ENCODE measurements around the gene RNF181.
A peak's percentile ranks its signal among the peaks of the same experiment; 100 is the strongest.
"Not testable (repeated sequence)": the region's sequence is repeated elsewhere in the genome, so short reads cannot be mapped to it uniquely, and the experiment has no call there.

Gene RNF181, protein sequence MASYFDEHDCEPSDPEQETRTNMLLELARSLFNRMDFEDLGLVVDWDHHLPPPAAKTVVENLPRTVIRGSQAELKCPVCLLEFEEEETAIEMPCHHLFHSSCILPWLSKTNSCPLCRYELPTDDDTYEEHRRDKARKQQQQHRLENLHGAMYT

DNA sequence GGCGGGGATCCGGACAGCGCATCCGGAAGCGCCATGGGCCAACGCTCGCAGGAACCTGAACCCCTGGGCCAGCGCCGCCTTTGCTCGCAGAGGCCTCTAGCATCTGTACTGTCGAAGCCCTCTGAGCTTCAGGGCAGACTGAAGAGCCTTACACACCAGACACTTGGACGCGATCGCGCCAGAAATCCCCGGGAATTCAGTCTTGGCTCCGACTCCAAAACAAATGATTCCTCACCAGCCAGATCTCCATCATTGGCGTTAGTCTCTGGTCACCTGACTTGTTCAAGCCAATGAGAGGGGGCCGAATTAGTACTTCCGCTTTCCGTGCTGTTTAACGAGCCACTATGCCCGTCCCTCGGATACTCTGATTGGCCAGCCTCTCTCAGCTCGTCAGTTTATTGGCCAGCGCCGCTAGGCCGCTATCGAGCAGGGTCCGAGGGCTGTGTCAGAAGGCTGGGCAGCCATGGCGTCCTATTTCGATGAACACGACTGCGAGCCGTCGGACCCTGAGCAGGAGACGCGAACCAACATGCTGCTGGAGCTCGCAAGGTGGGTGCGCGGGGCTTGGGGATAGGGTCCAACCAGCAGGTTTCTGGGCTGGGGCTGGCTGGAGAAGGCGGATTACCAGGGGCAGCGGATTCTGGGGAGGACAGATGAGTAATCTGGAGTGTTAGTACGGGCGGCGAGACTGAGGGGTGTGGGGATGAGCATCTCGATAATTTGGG, at the start of gene RNF181:
TSS of gene RNF181 (plus strand) at position 445 of the 725 bp plus-strand sequence. CDS start at position 464, 19 bp downstream.
- DNase-seq: peak; percentile 99

GRCh38 chr2:85545780-85546240, 49.7 kb upstream of the RNF181 start:
- peak; percentile 36 for DNase-seq

DNA sequence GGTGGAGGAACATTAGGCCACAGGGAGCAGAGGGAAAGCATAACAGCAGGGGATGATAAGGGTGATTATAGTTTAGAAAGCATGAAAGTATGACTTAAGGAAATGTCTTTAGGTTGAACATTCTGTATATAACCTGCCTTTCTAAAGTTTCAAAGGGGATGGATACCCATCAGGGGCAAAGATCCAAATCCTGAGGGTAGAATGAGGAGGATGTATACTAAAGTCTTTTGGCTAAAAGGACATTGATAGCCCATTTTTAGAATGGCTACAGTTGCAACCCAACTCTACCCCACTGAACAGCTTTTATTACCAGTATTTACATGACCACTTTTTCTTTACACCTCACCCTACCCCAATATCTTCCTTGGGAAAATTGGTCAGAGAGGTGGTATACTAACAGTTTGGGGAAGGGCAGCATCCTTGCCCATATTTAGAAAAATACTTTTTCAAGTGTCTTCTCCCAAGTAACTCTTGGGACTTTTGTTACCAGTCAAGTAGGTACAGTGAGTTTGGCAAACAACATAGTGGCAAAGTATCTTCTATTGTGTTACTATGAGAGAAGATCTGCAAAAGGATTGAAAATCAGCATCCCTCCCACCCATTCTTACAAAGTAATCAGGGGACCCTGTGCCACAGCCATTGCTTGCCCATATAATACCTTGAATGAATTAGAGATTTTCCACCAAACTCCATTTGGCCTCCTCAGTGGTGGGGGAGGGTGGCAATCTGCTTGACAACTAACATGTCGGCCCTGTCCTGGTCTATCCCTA, 48.3 kb upstream of the RNF181 start:
- peak; percentile 31 for DNase-seq

DNA sequence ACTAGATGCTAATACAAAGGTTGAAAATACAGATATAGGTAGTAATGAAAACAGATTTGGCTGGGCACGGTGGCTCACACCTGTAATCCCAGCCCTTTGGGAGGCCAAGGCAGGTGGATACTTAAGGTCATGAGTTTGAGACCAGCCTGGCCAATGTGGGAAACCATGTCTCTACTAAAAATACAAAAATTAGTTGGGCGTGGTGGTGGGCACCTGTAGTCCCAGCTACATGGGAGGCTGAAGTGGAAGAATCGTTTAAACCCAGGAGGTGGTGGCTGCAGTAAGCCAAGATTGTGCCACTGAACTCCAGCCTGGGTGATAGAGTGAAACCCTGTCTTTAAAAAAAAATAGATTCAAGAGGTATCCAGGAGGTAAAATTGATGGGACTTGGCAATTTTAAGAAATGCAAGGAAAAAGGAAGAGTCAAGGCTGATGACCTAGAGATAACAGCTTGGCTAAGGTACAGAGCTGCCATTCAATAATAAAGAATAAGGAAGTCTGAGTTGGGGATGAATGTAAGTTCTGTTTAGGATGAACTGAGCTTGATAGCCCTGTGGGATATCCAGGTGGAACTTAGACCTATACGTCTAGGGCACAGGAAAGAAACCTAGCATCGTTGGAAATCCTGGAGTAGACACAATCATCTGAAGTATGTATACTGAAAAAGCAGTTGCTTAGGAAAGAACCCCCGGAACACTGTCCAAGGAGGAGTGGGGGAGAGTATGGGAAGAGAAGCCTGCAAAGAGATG, 47.5 kb upstream of the RNF181 start:
- DNase-seq: no peak

DNA sequence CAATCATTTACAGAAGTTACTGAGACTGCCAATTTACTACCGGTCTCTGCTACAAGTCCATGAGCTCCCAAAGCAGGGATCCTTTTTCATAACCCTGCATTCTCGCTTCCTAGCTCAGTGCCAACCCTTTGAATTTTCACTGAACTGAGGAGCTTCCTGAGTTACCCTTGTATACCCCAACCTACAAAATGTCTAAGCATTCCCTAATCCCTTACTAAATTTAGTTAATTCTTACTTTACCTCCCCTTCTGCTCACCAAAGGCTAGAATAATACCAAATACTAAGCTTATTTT, 47.0 kb upstream of the RNF181 start:
- no peak for DNase-seq

DNA sequence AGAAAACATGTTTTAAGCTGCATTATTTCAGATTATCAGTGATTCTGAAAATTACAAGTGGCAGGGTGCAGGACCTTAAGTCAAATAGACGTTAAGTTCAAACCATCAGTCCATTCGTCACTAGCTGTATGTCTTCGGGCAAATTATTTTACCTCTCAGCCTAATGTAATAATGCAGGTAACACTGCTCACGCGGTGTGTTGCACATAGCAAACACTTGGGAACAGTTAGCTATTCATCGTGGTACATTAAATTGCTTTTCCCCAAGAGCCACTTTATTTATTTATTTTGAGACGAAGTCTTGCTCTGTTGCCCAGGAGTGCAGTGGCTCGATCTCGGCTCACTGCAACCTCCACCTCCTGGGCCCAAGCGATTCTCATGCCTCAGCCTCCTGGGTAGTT, 46.5 kb upstream of the RNF181 start:
- DNase-seq: no peak

DNA sequence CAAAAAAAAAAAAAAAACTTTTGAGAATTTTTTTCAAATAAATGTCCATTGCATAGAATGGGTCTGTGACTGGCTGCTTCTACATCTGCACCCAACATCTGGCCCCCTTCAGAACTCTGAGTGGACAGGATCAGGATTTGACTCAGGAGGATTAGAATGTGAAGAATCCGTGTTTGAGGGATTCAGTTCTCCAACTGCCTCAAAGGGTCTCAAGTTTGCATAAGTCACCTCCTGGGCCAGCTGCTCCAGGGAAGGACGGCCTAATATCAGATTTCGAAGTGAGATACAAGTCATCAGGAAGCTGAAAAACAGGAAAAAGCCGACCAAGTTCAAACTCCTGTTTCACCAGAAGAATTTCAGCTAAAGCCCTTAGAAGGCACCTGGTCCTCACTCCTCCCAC, 45.7 kb upstream of the RNF181 start:
- DNase-seq: peak; percentile 95

DNA sequence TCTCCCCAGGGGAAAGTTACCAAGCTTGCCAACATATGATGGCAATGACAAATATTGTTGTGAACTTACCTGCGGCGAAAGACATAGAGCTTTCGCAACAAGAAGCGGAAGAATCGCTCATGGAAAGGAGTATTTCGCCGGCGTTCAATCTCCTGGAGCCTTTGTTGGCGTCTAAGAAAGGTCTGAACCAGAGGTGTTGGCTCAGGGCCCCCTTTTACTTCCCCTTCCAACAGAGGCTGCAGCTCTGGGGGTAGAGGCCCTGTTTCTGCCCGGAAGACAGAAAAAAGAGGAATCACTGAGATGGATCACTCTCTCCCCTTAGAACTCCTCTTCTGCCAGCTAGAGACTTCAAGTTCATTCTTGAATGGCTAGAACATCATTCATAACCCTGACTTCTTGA, 45.1 kb upstream of the RNF181 start:
- DNase-seq: no peak

- DNase-seq: peak; percentile 70
Measured at GRCh38 chr2:85551698-85552678, 43.6 kb upstream of the RNF181 start.

DNA sequence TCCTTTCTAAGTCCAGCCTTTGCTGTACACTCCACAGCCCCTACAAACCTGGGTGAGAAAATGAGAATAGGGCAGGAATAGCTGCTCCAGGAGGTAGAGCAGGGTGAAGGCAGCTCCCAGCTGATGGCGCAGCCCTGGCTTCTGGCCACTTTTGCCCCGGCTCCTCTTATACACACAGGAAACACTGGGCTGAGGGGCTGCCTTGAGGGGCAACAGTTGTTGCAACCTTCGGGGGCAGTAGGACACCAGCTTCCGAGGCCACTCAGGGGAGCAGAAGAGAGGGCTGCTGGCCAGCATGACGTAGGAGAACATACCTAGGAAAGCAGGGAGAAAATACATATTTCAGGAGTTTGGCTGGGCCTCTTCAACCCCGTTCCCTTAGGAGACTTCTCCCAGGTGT, 42.4 kb upstream of the RNF181 start:
- DNase-seq: no peak

- DNase-seq: no peak
Measured at GRCh38 chr2:85554980-85555612, 40.4 kb upstream of the RNF181 start.

GRCh38 chr2:85557130-85557529, 38.4 kb upstream of the RNF181 start:
- DNase-seq: no peak

DNA sequence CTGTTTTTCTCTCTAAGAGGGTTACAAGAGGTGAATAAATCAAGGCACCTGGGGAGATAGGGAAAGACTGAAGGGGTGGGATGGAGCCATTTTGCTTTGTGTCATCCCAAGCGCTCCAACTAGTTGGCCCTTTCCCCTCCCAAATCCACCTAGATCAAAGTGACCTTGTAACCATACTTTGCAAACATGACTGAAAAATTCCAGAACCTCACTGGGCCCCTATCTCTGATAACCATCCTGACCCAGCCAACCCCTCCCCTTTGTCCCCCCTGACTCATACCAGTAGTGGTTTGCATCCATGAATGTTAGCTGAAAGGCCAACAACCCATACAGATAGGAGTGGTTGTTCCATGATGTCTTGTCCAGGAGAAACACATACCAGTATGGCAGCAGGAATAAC, 37.4 kb upstream of the RNF181 start:
- DNase-seq: no peak

DNA sequence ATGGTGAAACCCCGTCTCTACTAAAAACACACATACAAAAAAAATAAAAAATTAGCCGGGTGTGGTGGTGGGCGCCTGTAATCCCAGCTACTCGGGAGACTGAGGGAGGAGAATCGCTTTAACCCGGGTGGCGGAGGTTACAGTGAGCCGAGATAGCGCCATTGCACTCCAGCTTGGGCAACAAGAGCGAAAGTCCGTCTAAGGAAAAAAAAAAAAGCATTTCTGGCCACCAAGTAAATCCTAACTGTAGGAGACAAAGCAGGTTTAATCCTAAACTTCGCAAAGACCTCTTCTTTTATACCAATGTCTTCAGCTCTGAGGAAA, 35.2 kb upstream of the RNF181 start:
- not testable (repeated sequence) for DNase-seq

- no peak for DNase-seq
Measured at GRCh38 chr2:85560812-85561279, 34.7 kb upstream of the RNF181 start.

GRCh38 chr2:85561280-85562212, 34.0 kb upstream of the RNF181 start, which contains the start of gene GGCX:
Gene GGCX, minus strand, starts transcription at chr2:85561493. Its CDS starts 65 bp downstream, at chr2:85561428.
- peak; percentile 92 for DNase-seq

DNA sequence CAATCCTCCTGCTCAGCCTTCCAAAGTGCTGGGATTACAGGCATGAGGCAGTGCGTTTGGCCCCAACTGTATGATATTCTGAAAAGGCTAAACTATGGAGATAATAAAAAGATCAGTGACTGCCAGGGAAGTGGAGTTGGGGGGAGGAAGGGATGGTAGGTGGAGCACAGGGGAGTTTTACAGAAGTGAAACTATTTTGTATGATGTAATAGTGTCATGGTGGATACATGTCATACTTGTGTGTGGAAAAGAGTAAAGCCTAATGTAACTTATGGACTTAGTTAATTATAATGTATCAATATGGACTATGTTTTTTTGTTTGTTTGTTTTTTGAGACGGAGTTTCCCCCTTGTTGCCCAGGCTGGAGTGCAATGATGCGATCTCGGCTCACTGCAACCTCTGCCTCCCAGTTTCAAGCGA, 31.4 kb upstream of the RNF181 start:
- no peak for DNase-seq

DNA sequence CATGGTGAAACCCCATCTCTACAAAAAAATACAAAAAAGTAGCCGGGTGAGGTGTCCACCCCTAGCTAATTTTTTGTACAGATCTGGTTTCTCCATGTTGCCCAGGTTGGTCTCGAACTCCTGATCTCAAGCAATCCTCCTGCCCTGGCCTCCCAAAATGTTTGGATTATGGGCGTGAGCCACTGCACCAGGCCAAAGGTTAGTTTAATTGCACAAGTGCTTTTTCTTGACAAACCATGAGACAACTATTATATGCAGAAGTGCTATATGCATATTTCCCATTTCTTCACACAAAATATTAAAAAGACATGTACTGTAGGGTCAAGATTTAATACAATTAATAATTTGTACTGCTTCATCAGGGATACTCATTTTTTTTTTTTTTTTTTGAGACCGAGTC, 29.3 kb upstream of the RNF181 start:
- no peak for DNase-seq

DNA sequence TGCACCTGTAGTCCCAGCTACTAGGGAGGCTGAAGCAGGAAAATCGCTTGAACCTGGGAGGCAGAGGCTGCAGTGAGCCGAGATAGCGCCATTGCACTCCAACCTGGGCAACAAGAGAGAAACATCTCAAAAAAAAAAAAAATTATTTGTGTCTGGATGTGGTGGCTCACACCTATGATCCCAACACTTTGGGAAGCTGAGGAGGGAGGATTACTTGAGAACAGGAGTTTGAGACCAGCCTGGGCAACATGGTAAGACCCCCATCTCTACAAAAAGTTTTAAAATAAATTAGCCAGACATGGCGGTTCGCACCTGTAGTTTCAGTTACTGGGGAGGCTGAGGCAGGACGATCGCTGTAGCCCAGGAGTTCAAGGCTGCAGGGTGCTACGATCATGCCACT, 19.8 kb upstream of the RNF181 start:
- no peak for DNase-seq

DNA sequence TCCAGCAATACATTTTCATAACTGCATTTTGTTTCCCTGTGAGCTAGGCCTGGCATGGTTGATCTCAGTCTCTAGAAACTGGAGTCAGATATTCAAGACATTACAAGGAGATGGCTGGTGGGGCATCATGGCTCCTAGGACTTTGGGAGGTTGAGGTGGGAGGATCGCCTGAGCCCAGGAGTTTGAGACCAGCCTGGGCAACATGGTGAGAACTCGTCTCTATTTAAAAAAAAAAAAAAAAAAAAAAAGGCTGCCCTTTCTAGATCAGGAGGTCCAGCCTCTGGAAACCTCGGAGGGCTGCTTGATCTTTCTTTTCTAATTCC, 18.5 kb upstream of the RNF181 start:
- no peak for DNase-seq
